H54 (cell line): Measurements from ENCODE around the gene TBCE.
A peak's percentile ranks its signal among the peaks of the same experiment; 100 is the strongest.
"Not testable (repeated sequence)": the region's sequence is repeated elsewhere in the genome, so short reads cannot be mapped to it uniquely, and the experiment has no call there.

ENCODE experiments used
- DNase-seq: peaks from one replicate; pipeline ENCODE4 v3.0.0; 2011; ENCODE audit warnings: low spot score, mixed read lengths; ENCODE audit not compliant: insufficient read length
- FAIRE-seq: peaks from 3 replicates; lab custom pipeline; 2011; peaks lifted over from hg19 to GRCh38; lab: Jason Lieb, UNC
- POLR2A ChIP-seq: IDR thresholded peaks from 2 replicates; pipeline ENCODE4 v1.6.1; 2011; ENCODE audit warnings: low read depth, mild to moderate bottlenecking, low read length

Gene TBCE

GRCh38 chr1:235430991-235431390, 63.8 kb downstream of the TBCE start:
- FAIRE-seq, result no peak
- DNase-seq, result no peak
- no peak for TF ChIP-seq POLR2A

GRCh38 chr1:235434001-235434400, 66.8 kb downstream of the TBCE start:
- FAIRE-seq (no peak), DNase-seq (no peak)
- no peak for TF ChIP-seq POLR2A

- no peak for DNase-seq
- no peak for FAIRE-seq
- no peak for TF ChIP-seq POLR2A
Measured at GRCh38 chr1:235441159-235441685, 74.0 kb downstream of the TBCE start.

- FAIRE-seq (no peak), DNase-seq (peak; percentile 48)
- no peak for TF ChIP-seq POLR2A
Measured at GRCh38 chr1:235442788-235443429, 75.7 kb downstream of the TBCE start.

GRCh38 chr1:235448616-235449015, 81.4 kb downstream of the TBCE start:
- TF ChIP-seq POLR2A, result no peak
- DNase-seq, result no peak
- FAIRE-seq, result no peak

GRCh38 chr1:235450433-235450832, 83.2 kb downstream of the TBCE start:
- no peak for FAIRE-seq

GRCh38 chr1:235450886-235451483, 83.8 kb downstream of the TBCE start:
- FAIRE-seq (no peak), DNase-seq (no peak)
- no peak for TF ChIP-seq POLR2A

More at GRCh38 chr1:235450433-235450832, 83.2 kb downstream of the TBCE start:
- no peak for TF ChIP-seq POLR2A
- no peak for DNase-seq

GRCh38 chr1:235454021-235454420, 86.8 kb downstream of the TBCE start:
- no peak for FAIRE-seq
- no peak for TF ChIP-seq POLR2A

GRCh38 chr1:235455097-235455496, 87.9 kb downstream of the TBCE start:
- TF ChIP-seq POLR2A, result no peak
- DNase-seq (no peak), FAIRE-seq (no peak)

More at GRCh38 chr1:235454021-235454420, 86.8 kb downstream of the TBCE start:
- DNase-seq, result no peak

- TF ChIP-seq POLR2A, result no peak
- DNase-seq (no peak), FAIRE-seq (no peak)
Measured at GRCh38 chr1:235455823-235456222, 88.6 kb downstream of the TBCE start.

GRCh38 chr1:235457856-235458255, 90.6 kb downstream of the TBCE start:
- not testable (repeated sequence) for FAIRE-seq, DNase-seq

- no peak for TF ChIP-seq POLR2A
- no peak for DNase-seq
- FAIRE-seq, result no peak
Measured at GRCh38 chr1:235460770-235461169, 93.5 kb downstream of the TBCE start.

GRCh38 chr1:235461954-235462353, 94.7 kb downstream of the TBCE start:
- FAIRE-seq (no peak), DNase-seq (no peak)
- no peak for TF ChIP-seq POLR2A

GRCh38 chr1:235462832-235463231, 95.6 kb downstream of the TBCE start:
- FAIRE-seq, DNase-seq: not testable (repeated sequence)

- TF ChIP-seq POLR2A, result no peak
- FAIRE-seq, result no peak
- no peak for DNase-seq
Measured at GRCh38 chr1:235465066-235465465, 97.8 kb downstream of the TBCE start.
